B cell (primary cell): Measurements from ENCODE around the gene ANKS1A. TPM values are rescaled to one million over a fixed set of nuclear protein-coding genes. Genes with fewer than 3 reads are reported as not detected.

Experiments
- ATAC-seq: fragments of 200-7000 bp; cut with Tn5 transposase; one replicate; pipeline ENCODE4 v1.10.0; 2021; ENCODE audit warnings: low read depth, mild to moderate bottlenecking, moderate number of reproducible peaks, moderate library complexity
- CTCF ChIA-PET: fragments of 350-600 bp; sonication (Branson Sonifier 250); formaldehyde crosslinking; loops from one replicate; lab custom pipeline; 2021; ENCODE audit warnings: antibody characterized with exemption, inconsistent platforms; lab: Charles Lee
- POLR2A ChIA-PET: fragments of 350-600 bp; sonication (Branson Sonifier 250); formaldehyde crosslinking; loops from one replicate; lab custom pipeline; 2021; ENCODE audit warnings: antibody characterized with exemption; lab: Charles Lee
- DNase-seq: peaks from one replicate; pipeline ENCODE4 v3.0.0; 2013
- H2AFZ ChIP-seq: 2 replicates; pipeline ENCODE4 v1.6.1; 2012; ENCODE audit warnings: mild to moderate bottlenecking, low read depth, low read length; ENCODE audit not compliant: insufficient read depth, poor library complexity, severe bottlenecking
- H3K27ac ChIP-seq, 2 donors: 1 replicate in 1 of 2; 2 replicates in 1 of 2; pipeline ENCODE4 v1.5.1; 2012 to 2013; ENCODE audit warnings: low read length in 2 of 2, mild to moderate bottlenecking in 2 of 2, moderate library complexity in 1 of 2
- H3K27me3 ChIP-seq, 4 experiments: fragments of 200-600 bp in 1 of 4; sonication (generic) in 1 of 4; replicated peaks in 1 of 4; 1 replicate in 2 of 4; 2 replicates in 2 of 4; pipeline versions ENCODE4 v1.6.1 to v1.7.0; 2013 to 2016; ENCODE audit warnings: low read length in 3 of 4, mild to moderate bottlenecking in 2 of 4, mixed read lengths in 1 of 4, moderate library complexity in 1 of 4; ENCODE audit not compliant: insufficient read depth in 4 of 4, control insufficient read depth in 3 of 4; ENCODE audit errors: control extremely low read depth in 1 of 4
- H3K36me3 ChIP-seq, 2 experiments: replicated peaks in 1 of 2; 1 replicate in 1 of 2; 2 replicates in 1 of 2; pipeline versions ENCODE4 v1.6.1 to v1.7.1; 2013; ENCODE audit warnings: low read length in 1 of 2; ENCODE audit not compliant: insufficient read depth in 2 of 2, control insufficient read depth in 1 of 2; ENCODE audit errors: control extremely low read depth in 1 of 2, extremely low read depth in 1 of 2
- H3K4me1 ChIP-seq, 2 donors: fragments of 200-600 bp in 1 of 2; sonication (generic) in 1 of 2; 1 replicate in 1 of 2; 2 replicates in 1 of 2; pipeline versions ENCODE4 v1.5.1 to v1.6.1; 2013 to 2017; ENCODE audit warnings: low read length in 2 of 2; ENCODE audit not compliant: control insufficient read depth in 2 of 2, insufficient read depth in 2 of 2
- H3K4me2 ChIP-seq: replicated peaks from 2 replicates; pipeline ENCODE3; 2012; ENCODE audit warnings: mild to moderate bottlenecking, low read depth, low read length; ENCODE audit not compliant: poor library complexity, severe bottlenecking
- H3K4me3 ChIP-seq, 5 experiments: fragments of 200-600 bp in 1 of 5; sonication (generic) in 1 of 5; 1 replicate in 3 of 5; 2 replicates in 2 of 5; pipeline versions ENCODE4 v1.5.1 to v1.7.0; 2011 to 2016; ENCODE audit warnings: low read length in 4 of 5, mild to moderate bottlenecking in 4 of 5, low read depth in 2 of 5, control low read depth in 1 of 5, moderate library complexity in 1 of 5; ENCODE audit not compliant: insufficient read depth in 1 of 5; ENCODE audit errors: control extremely low read depth in 1 of 5, extremely low read depth in 1 of 5
- H3K79me2 ChIP-seq: fragments of 200-600 bp; sonication (generic); one replicate; pipeline ENCODE4 v1.6.0; 2016; ENCODE audit warnings: low read length; ENCODE audit not compliant: control insufficient read depth, insufficient read depth
- H3K9ac ChIP-seq: fragments of 200-600 bp; sonication (generic); 2 replicates; pipeline ENCODE4 v1.6.1; 2017; ENCODE audit warnings: mild to moderate bottlenecking, low read length, moderate library complexity
- H3K9me3 ChIP-seq, 3 donors: one replicate each; pipeline versions ENCODE4 v1.6.1 to v1.7.1; 2013; ENCODE audit warnings: low read length in 2 of 3; ENCODE audit not compliant: control insufficient read depth in 2 of 3, insufficient read depth in 1 of 3; ENCODE audit errors: control extremely low read depth in 1 of 3
- H4K20me1 ChIP-seq: 2 replicates; pipeline ENCODE4 v1.6.0; 2012; ENCODE audit warnings: mild to moderate bottlenecking, low read length; ENCODE audit not compliant: insufficient read depth, control insufficient read depth, poor library complexity, severe bottlenecking
- H3K27ac Mint-ChIP-seq: one replicate; pipeline ENCODE4 v1.8.0; 2021; ENCODE audit warnings: mixed read lengths
- H3K27me3 Mint-ChIP-seq: one replicate; pipeline ENCODE4 v1.8.0; 2021; ENCODE audit warnings: mixed read lengths
- H3K4me1 Mint-ChIP-seq: one replicate; pipeline ENCODE4 v1.8.0; 2021; ENCODE audit warnings: mixed read lengths
- H3K4me3 Mint-ChIP-seq: one replicate; pipeline ENCODE4 v1.8.0; 2021; ENCODE audit warnings: mixed read lengths
- H3K9me3 Mint-ChIP-seq: one replicate; pipeline ENCODE4 v1.8.0; 2022; ENCODE audit warnings: mixed read lengths; ENCODE audit not compliant: insufficient read depth
- EZH2 ChIP-seq: IDR thresholded peaks from 2 replicates; pipeline ENCODE4 v1.6.1; 2012; ENCODE audit warnings: borderline replicate concordance, low read depth, mild to moderate bottlenecking, moderate library complexity, low read length; ENCODE audit not compliant: insufficient read depth, poor library complexity, severe bottlenecking
- WGBS: methylation state at CpG from one replicate; pipeline ENCODE4 v1.1.5; 2013; ENCODE audit warnings: missing lambda C conversion rate; ENCODE audit not compliant: insufficient coverage; 5-methylcytosine and 5-hydroxymethylcytosine counted together
- intact Hi-C: fragments of 100-400 bp; cut with micrococcal nuclease; formaldehyde crosslinking; loops from one replicate; pipeline ENCODE4 v1.10.0; 2022
- polyA plus RNA-seq: library from polyadenylated mRNA; depleted of rRNA; stranded (reverse); fragments of >200 nt; gene quantifications from 2 replicates; pipeline ENCODE4 v1.2.3, GENCODE V29; 2012
- total RNA-seq, 2 donors: library from RNA; stranded (reverse); fragments of 120-200 nt in 1 of 2; gene quantifications; 1 replicate in 1 of 2; 2 replicates in 1 of 2; pipeline versions ENCODE4 v1.2.3 to v1.2.4, GENCODE V29; 2013 to 2022
- TF ChIP-seq, protein P1 (sequence below): fragments of 200-600 bp; IDR thresholded peaks from one replicate; pipeline ENCODE4 v1.8.0; 2022; ENCODE audit warnings: antibody characterized with exemption, mild to moderate bottlenecking

The ANKS1A gene
- total and polyA plus RNA-seq, 2 donors (not counting 1 experiment from before 2014, with no cell fraction given) = 3.4 to 19.7 TPM

DNA sequence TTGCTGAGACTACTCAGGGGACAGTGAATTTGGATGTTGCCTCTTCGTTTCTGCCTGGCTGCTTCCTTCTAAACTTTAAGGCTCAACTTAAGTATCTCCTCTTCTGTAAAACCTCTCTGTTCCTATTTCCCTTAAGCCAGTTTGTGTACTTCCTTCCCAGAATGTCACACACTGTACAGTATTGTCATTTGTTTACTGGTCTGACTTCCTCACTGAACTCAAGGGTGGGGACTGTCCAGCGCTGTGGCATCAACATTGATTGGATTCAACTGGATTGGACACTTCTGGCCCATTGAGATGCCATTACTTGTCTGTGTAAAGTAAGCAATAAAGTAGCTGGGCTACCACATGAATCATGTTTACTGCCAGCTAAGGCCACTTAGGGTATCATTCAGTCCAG lies 69.7 kb downstream of the ANKS1A start:
- Mint-ChIP-seq H3K9me3 (no peaks in the 10 kb centered on the region), H3K4me3 (no peak overlapping the region), H3K27ac (no peak overlapping the region), H3K4me1 (peaks cover 31% of the 10 kb centered on the region), H3K27me3 (no peaks in the 10 kb centered on the region)
- ATAC-seq = no peak
- Histone ChIP-seq H3K4me1 (peaks cover 7 to 10% of the 10 kb centered on the region in 2 donors), H3K36me3 (peaks cover 0 to 3% of the 10 kb centered on the region in 2 experiments), H2AFZ (no peak overlapping the region), H3K9me3 (no peaks in the 10 kb centered on the region), H3K27me3 (no peaks in the 10 kb centered on the region), H3K9ac (no peak overlapping the region), H3K79me2 (peaks cover 9% of the 10 kb centered on the region), H3K4me3 (no peak overlapping the region), H4K20me1 (no peaks in the 10 kb centered on the region), H3K4me2 (no peak overlapping the region), H3K27ac (no peak overlapping the region)
- ChIA-PET CTCF (no interaction called here), POLR2A (no interaction called here)
- 75% methylated on average over 1 of the region's 2 CpGs for WGBS
- intact Hi-C loops = no loop called here
- no peak for DNase-seq
- no peak for TF ChIP-seq EZH2
- TF ChIP-seq, protein P1, sequence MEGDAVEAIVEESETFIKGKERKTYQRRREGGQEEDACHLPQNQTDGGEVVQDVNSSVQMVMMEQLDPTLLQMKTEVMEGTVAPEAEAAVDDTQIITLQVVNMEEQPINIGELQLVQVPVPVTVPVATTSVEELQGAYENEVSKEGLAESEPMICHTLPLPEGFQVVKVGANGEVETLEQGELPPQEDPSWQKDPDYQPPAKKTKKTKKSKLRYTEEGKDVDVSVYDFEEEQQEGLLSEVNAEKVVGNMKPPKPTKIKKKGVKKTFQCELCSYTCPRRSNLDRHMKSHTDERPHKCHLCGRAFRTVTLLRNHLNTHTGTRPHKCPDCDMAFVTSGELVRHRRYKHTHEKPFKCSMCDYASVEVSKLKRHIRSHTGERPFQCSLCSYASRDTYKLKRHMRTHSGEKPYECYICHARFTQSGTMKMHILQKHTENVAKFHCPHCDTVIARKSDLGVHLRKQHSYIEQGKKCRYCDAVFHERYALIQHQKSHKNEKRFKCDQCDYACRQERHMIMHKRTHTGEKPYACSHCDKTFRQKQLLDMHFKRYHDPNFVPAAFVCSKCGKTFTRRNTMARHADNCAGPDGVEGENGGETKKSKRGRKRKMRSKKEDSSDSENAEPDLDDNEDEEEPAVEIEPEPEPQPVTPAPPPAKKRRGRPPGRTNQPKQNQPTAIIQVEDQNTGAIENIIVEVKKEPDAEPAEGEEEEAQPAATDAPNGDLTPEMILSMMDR = no peak

DNA sequence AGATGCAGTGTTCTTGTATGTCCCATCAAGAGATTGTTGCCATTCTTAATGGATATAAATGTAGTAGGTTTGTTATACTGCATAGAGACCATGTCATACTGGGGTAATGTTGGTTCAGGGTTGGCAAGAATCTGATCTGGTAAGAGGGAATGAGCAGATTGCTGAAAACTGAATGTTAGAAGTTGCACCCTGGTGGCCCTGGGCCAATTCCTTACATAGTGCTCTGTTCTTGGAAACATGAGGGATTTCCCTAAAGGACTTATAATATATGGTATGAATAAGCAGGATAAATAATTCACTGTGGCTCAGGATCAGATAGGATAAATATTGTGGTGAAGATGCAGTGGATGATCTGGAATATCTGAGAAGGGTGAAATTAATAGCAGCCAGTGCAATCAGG lies 70.2 kb downstream of the ANKS1A start:
- Histone ChIP-seq H3K27ac (no peak overlapping the region), H3K4me1 (peaks cover 7 to 10% of the 10 kb centered on the region in 2 donors), H3K9ac (no peak overlapping the region), H3K9me3 (no peaks in the 10 kb centered on the region), H4K20me1 (no peaks in the 10 kb centered on the region), H2AFZ (no peak overlapping the region), H3K4me3 (no peak overlapping the region), H3K79me2 (peaks cover 11% of the 10 kb centered on the region), H3K4me2 (no peak overlapping the region), H3K27me3 (no peaks in the 10 kb centered on the region), H3K36me3 (peaks cover 0 to 3% of the 10 kb centered on the region in 2 experiments)
- no peak for DNase-seq
- intact Hi-C loops = no loop called here
- H3K4me3 Mint-ChIP-seq = no peak overlapping the region
- POLR2A ChIA-PET = no interaction called here
- H3K27ac Mint-ChIP-seq = no peak overlapping the region
- ATAC-seq = no peak
- H3K27me3 Mint-ChIP-seq = no peaks in the 10 kb centered on the region
- TF ChIP-seq EZH2 = no peak
- TF ChIP-seq, protein P1 = no peak
- no peaks in the 10 kb centered on the region for H3K9me3 Mint-ChIP-seq
- H3K4me1 Mint-ChIP-seq = peaks cover 28% of the 10 kb centered on the region
- CTCF ChIA-PET = no interaction called here
